Adipocyte (in vitro differentiated cells): Measurements from ENCODE around the gene LCMT1.
A peak's percentile ranks its signal among the peaks of the same experiment; 100 is the strongest.

Source experiments
- DNase-seq: peaks from one replicate; pipeline ENCODE4 v3.0.0-alpha.2; 2015; ENCODE audit warnings: low read depth
- H3K27me3 ChIP-seq: replicated peaks from 2 replicates; pipeline ENCODE4 v1.7.0; 2013; ENCODE audit warnings: mild to moderate bottlenecking, low read length, moderate library complexity; ENCODE audit not compliant: control insufficient read depth, insufficient read depth
- H3K36me3 ChIP-seq: 2 replicates; pipeline ENCODE4 v1.7.0; 2013; ENCODE audit warnings: low read length, mild to moderate bottlenecking, moderate library complexity; ENCODE audit not compliant: control insufficient read depth, insufficient read depth, severe bottlenecking
- H3K4me1 ChIP-seq: 2 replicates; pipeline ENCODE4 v1.7.0; 2013; ENCODE audit warnings: mild to moderate bottlenecking, low read length, moderate library complexity; ENCODE audit not compliant: control insufficient read depth, insufficient read depth
- H3K4me3 ChIP-seq: 2 replicates; pipeline ENCODE4 v1.7.0; 2013; ENCODE audit warnings: mild to moderate bottlenecking, low read length, moderate library complexity
- H3K9ac ChIP-seq: 2 replicates; pipeline ENCODE4 v1.7.0; 2013; ENCODE audit warnings: mild to moderate bottlenecking, low read length, moderate library complexity
- H3K9me3 ChIP-seq: 2 replicates; pipeline ENCODE4 v1.7.0; 2013; ENCODE audit warnings: mild to moderate bottlenecking, low read length, moderate library complexity; ENCODE audit not compliant: control insufficient read depth

LCMT1 gene

DNA sequence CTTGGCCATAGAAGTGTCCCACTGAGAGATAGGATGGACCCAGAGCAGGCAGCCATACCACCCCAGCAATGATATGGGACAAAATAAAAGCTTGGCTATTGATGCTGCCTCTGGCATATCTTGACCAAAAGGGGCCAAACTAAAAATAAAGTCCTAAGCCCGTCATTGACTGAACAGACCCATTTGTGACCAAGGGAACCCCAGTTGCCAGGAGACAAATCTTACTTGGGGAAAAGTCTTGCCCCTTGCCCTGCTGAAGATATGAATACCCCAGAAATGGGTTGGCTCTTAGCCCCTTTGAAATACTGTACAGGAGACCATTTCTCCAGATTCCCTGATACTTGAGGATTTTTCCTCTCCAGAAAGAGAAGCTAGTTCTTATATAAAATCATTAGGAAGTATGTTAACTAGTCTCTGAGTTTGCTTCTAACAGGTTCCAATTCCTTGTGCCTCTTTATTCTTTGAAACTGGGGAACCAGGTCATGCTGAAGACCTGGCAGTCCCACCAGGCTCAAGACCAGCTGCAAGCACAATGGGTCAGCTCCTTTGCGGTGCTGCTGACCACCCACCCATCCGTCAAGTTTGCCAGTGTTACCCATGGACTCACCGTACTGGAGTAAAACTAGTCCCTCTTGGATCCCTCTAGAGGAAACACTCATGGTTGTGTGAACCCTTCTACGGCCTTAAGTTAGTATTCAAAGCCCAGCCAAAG is 31.0 kb upstream of the LCMT1 start:
- Histone ChIP-seq H3K9me3 (no peaks in the 10 kb centered on the region), H3K4me1 (no peaks in the 10 kb centered on the region), H3K36me3 (no peaks in the 10 kb centered on the region), H3K9ac (no peak overlapping the region), H3K27me3 (no peaks in the 10 kb centered on the region), H3K4me3 (no peak overlapping the region)
- no peak for DNase-seq

DNA sequence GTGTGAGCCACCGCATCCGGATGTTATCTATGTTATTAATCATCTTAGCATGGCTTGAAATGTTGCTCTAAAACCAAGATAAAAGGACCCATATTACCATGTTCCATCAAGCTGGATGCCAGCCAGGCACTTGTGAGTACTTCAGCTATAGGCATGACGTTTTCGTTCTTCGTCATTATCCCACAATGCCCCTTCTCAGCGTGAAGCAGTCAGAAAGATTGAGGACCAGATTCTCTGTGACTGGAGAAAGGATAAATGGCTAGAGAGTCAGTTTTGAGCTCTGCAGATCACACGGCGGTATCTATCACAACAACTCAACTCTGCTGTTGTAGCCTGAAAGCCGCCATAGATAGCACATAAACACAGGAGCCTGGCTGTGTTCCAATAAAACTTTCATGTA is 29.8 kb upstream of the LCMT1 start:
- no peak overlapping the region for H3K9ac ChIP-seq
- no peaks in the 10 kb centered on the region for H3K36me3 ChIP-seq
- H3K4me1 ChIP-seq: no peaks in the 10 kb centered on the region
- H3K27me3 ChIP-seq: no peaks in the 10 kb centered on the region
- no peaks in the 10 kb centered on the region for H3K9me3 ChIP-seq
- no peak overlapping the region for H3K4me3 ChIP-seq
- DNase-seq: no peak

DNA sequence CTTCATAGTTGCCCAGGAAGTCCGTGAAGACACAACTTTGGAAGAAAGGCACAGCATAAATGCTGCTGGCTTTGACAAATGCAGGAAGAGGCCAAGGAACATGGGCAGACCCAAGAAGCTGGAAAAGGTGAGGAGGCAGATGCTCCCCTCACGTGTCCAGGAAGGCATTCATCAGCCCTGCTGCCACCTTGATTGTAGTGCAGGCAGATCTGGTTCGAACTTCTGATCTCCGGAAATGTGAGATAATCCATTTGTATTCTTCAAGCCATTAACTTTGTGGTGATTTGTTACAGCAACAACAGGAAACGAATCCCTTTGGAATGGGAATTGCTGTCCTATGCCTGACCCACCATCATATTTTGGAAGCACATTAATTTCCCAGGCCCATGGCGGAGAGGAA is 28.5 kb upstream of the LCMT1 start:
- H3K9ac ChIP-seq: no peak overlapping the region
- no peaks in the 10 kb centered on the region for H3K27me3 ChIP-seq
- H3K4me3 ChIP-seq: no peak overlapping the region
- no peaks in the 10 kb centered on the region for H3K36me3 ChIP-seq
- no peaks in the 10 kb centered on the region for H3K4me1 ChIP-seq
- no peak for DNase-seq
- H3K9me3 ChIP-seq: no peaks in the 10 kb centered on the region

DNA sequence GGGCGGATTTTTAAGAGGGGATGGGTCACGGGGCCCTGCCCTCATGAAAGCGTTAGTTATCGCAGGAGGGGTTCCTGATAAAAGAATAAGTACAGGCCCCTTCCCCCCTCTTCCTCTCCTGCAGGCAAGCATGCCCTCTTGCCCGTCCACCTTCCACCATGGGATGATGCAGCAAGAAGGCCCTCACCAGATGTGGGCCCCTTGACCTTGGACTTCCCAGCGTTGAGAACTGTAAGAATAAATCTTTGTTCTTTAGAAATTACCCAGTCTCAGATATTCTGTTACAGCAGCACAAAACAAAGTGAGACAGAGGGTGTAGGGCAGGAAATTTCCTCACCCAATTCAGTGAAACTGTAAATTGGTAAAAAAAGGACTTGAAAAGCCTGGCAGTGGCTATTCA is 27.8 kb upstream of the LCMT1 start:
- no peak for DNase-seq
- no peaks in the 10 kb centered on the region for H3K9me3 ChIP-seq
- no peaks in the 10 kb centered on the region for H3K4me1 ChIP-seq
- no peaks in the 10 kb centered on the region for H3K36me3 ChIP-seq
- H3K27me3 ChIP-seq: no peaks in the 10 kb centered on the region
- H3K4me3 ChIP-seq: no peak overlapping the region
- H3K9ac ChIP-seq: no peak overlapping the region

DNA sequence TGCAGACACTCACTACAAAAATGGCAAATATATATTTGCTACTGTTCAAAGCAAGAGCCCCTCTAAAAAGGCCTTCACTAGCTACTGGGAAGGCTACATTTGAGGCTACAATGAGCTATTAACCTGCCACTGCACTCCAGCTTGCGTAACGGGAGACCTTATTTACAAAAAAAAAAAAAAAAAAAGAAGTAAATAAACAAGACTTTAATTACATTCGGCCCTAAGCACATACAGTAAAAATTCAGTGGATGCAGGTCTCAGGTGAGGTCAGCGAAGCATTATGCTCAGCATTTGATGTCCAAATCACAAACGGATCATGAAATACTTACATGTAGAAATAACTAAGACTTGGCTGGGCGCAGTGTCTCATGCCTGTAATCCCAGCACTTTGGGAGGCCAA is 26.7 kb upstream of the LCMT1 start:
- H3K9ac ChIP-seq: no peak overlapping the region
- no peaks in the 10 kb centered on the region for H3K9me3 ChIP-seq
- H3K4me1 ChIP-seq: no peaks in the 10 kb centered on the region
- H3K36me3 ChIP-seq: no peaks in the 10 kb centered on the region
- DNase-seq: no peak
- no peaks in the 10 kb centered on the region for H3K27me3 ChIP-seq
- no peak overlapping the region for H3K4me3 ChIP-seq

DNA sequence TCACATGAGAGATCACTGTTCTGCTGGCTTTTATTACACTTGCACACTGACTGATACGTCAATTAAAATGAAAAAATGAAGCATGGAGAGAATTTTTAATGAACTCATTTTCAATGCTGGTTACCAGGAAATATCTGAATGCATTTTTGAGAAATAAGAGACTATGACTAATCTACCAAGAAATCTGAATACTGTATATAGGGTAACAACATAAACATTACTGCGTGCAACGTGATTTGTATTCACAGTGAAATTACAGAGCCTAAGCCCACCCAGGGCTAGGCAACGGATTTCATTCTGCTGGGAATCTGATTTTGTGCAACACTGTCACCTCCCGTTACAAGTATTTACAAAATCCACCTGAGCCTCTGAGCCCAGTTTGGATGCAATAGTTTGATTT is 23.8 kb upstream of the LCMT1 start:
- H3K27me3 ChIP-seq: no peaks in the 10 kb centered on the region
- no peaks in the 10 kb centered on the region for H3K9me3 ChIP-seq
- H3K9ac ChIP-seq: no peak overlapping the region
- no peaks in the 10 kb centered on the region for H3K4me1 ChIP-seq
- H3K36me3 ChIP-seq: no peaks in the 10 kb centered on the region
- no peak overlapping the region for H3K4me3 ChIP-seq
- DNase-seq: peak; percentile 32

DNA sequence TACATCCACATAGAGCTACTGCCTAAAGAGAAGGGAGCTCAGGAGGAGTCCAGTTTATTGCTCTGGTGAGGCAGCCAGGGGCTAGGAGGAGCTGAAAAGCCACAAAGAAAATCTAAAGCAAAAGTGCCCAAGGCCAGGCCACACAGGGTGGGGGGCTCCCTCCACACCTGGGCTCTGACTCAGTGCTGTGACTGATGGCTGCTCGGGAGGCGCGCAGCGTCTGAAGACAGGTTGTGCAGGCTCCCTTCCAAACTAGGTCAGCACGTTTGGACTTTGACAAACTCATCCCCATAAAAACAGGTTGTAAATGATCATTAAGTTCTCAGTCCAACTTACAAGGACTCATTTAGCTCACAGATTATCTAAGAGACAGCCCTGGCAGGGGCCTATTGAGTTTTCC is 22.2 kb upstream of the LCMT1 start:
- Histone ChIP-seq H3K9ac (no peak overlapping the region), H3K4me1 (no peaks in the 10 kb centered on the region), H3K27me3 (no peaks in the 10 kb centered on the region), H3K9me3 (no peaks in the 10 kb centered on the region), H3K4me3 (no peak overlapping the region), H3K36me3 (no peaks in the 10 kb centered on the region)
- no peak for DNase-seq

DNA sequence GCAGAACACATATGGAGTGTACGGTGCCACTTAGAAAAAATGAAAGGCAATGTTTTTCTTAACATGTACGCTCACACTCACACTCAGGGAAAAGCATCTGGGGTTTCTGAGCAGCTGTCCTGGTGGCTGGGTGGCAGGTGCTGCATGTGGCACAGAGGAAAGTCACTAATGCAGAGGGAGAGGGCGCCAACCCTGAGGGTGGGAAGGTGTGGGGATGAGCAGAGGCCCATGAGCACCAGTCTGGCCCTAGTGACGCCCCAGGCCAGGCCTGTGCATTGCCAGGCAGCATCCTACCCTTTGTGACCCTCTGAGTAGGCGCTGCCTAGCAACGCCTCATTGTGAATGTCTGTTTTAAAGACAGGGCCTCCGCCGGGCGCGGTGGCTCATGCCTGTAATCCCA is 19.1 kb upstream of the LCMT1 start:
- Histone ChIP-seq H3K9ac (no peak overlapping the region), H3K27me3 (no peaks in the 10 kb centered on the region), H3K9me3 (no peaks in the 10 kb centered on the region), H3K36me3 (no peaks in the 10 kb centered on the region), H3K4me1 (no peaks in the 10 kb centered on the region), H3K4me3 (no peak overlapping the region)
- DNase-seq: no peak

DNA sequence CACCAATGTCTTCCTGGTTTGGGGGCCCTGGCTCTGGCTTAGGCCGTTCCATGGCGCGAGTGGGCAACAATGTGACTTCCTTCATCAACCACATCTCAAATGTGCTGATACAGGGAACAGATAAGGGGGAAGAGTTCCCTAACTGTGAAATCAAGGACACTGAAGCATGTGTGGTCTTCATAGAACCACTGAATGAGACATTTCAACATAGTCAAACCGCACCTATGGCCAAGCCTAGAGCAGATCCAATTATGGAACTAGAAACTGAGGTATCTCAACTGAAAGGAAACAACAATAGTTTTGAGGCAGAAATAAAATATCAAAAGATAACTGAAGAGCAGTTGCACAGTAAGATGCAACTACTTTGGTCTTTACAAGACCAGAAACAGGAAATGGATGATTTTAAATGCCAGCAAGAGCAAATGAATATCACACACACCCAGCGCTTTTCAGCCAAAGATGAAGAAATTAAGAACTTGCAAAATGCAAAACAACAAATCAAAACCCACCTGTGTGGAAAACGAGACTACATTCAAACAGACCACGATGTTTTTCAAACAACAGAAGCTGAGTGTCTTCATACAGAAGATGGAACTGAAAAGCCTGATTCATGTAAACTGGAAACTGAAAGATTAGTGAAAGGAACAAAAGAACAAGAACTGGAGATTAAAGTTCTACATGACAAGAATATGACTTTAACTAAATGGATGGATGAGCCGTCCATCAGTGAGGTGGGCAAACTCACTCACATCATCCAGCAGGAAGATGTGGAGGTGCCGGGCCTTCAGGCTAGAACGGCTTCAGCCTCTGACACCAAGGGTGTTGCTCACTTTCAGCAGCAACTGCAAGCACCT is 18.1 kb upstream of the LCMT1 start:
- H3K27me3 ChIP-seq: no peaks in the 10 kb centered on the region
- no peak overlapping the region for H3K9ac ChIP-seq
- H3K4me3 ChIP-seq: no peak overlapping the region
- no peak for DNase-seq
- no peaks in the 10 kb centered on the region for H3K36me3 ChIP-seq
- no peaks in the 10 kb centered on the region for H3K9me3 ChIP-seq
- no peaks in the 10 kb centered on the region for H3K4me1 ChIP-seq

DNA sequence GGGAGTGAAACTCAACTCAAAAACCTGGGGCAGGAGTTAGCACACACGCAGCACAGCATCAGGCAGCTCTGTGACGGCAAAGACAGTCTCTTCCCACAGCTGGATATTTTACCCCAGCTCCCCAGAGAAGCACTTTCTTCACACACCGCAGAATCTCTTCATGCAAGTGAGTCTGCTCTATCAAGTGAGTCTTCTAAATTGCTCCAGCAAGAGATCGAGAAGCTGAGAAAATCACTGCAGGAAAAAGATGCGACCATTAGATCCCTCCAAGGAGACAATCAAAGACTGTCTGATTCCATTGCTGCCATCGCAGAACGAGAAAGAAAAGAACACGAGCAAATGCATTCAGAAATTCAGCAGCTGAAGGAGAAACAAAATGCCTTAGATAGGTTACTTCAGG is 16.9 kb upstream of the LCMT1 start:
- no peaks in the 10 kb centered on the region for H3K4me1 ChIP-seq
- no peaks in the 10 kb centered on the region for H3K27me3 ChIP-seq
- H3K4me3 ChIP-seq: no peak overlapping the region
- no peak for DNase-seq
- no peak overlapping the region for H3K9ac ChIP-seq
- no peaks in the 10 kb centered on the region for H3K9me3 ChIP-seq
- no peaks in the 10 kb centered on the region for H3K36me3 ChIP-seq

DNA sequence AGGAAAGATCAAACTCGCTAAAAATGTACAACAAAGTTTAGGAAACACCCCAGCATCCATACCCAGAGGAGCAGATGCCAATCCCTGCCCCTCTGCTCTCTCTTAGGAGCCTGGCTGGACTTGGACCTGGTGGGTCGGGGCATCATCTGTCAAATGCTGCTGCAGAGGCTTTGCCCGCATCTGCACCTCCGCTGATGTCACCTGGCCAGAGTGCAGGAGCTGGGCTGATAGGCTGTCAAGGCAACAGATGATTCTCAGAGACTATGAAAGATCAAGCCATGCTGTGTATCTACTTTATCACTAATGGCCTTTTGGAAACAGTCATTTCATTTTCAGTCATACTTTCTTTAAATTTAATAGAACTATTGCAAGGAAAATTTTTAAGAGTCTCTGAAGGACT is 15.9 kb upstream of the LCMT1 start:
- Histone ChIP-seq H3K36me3 (no peaks in the 10 kb centered on the region), H3K4me1 (no peaks in the 10 kb centered on the region), H3K27me3 (no peaks in the 10 kb centered on the region), H3K9me3 (no peaks in the 10 kb centered on the region), H3K9ac (no peak overlapping the region), H3K4me3 (no peak overlapping the region)
- DNase-seq: no peak
